ENCODE results near the gene NAA40.

NAA40 gene

GRCh38 chr11:63913866-63914830 is 24.7 kb upstream of the NAA40 start:
- DNase-seq (ENCODE audit: low read depth) = no peak

GRCh38 chr11:63914896-63915691 is 23.7 kb upstream of the NAA40 start:
- peak; percentile 34 for DNase-seq (ENCODE audit: low read depth)

DNA sequence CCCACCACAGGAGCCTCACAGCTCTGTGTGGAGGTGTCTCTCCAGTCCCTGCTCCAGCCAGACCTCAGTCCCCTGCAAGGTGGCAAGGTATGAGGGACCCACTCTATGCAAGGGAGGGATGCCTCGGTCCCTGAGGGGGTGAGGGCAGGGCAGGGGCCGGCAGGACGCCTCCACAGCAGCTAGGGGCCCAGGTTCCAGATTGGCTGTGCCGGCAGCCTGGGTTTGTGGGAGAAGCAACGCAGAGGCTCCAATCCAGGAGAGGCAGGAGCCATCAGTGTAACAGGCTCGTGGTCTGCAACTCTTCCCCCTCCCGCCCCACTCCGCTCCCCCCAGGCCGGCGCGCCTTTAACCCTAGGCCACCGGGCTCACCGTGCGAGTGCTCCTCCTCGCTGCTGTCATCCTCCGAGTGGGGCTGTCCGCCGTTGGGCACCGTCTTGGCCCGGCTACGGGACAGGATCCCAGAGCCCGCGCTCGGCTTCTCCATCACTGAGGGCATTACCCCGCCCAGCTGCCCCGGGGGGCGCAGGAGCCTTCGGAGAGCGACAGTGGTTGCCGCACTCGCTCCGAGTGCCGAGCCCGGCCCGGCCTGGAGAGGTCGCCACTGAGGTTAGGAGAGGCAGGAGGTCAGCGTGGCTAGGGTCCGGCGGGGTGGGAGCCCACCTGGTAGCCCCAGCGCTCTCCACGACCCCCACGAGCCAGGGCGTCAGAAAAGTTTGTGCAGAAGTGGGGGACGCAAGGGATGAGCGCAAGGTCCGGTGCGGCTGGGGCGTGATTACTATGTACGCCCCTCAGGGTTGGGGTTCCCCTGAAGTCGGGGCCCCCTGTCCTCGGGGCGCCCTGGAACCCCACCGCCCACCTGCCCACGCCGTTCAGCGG is 22.6 kb upstream of the NAA40 start:
- DNase-seq (ENCODE audit: low read depth) = peak; percentile 17

DNA sequence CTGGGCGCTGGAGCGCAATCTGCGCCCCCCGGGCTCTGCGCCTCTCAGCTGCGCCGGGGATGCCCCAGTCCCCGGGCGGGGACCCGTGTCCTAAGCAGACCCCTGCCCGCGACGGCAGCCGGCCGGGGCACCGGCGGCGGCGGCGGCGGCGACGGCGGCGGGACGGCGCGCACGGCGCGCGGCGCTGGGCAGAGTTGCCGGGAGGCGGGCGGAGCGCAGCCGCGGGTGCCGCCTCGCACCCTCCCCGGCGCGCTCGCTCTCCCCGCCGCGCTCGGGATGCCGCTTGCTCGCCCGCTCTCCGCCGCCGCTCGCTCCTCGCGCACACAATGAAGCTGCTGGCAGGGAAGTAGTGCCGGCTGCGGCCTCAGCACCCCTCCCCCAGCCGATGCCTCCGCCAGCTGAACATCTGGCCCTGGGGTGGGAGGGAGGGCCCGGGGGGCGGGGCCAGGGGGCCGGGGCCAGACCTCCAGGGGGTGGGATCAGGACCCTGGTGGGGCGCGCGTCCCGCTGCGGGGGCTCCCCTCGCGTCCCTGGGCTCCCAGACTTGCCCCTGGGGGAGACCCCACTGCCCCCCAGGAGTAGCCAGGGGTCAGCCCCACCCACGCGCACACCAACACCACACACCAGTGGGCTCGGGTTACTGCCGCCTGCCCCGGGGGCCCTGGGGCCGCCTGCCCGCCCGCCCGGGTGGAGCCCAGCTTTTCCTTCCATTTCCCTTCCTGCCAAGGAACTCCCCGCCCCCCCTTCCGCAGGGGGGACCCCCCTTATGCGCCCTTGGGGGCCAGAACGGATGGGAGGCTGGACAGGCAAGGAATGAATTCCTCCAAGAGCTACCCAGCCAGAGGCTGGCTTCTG is 21.7 kb upstream of the NAA40 start, which contains the start of gene RCOR2:
RCOR2 (minus strand) TSS at position 328 of the 855 bp plus-strand sequence. CDS start 708 bp downstream, outside the sequence.
- DNase-seq (ENCODE audit: low read depth) = peak; percentile 85

GRCh38 chr11:63917692-63918506 is 20.9 kb upstream of the NAA40 start:
- DNase-seq (ENCODE audit: low read depth) = peak; percentile 17

- DNase-seq (ENCODE audit: low read depth) = peak; percentile 20
These were observed 20.2 kb upstream of the NAA40 start for GRCh38 chr11:63918507-63919191.

GRCh38 chr11:63919267-63920125 is 19.3 kb upstream of the NAA40 start:
- DNase-seq (ENCODE audit: low read depth) = peak; percentile 31

GRCh38 chr11:63920126-63920938 is 18.5 kb upstream of the NAA40 start:
- no peak for DNase-seq (ENCODE audit: low read depth)

DNA sequence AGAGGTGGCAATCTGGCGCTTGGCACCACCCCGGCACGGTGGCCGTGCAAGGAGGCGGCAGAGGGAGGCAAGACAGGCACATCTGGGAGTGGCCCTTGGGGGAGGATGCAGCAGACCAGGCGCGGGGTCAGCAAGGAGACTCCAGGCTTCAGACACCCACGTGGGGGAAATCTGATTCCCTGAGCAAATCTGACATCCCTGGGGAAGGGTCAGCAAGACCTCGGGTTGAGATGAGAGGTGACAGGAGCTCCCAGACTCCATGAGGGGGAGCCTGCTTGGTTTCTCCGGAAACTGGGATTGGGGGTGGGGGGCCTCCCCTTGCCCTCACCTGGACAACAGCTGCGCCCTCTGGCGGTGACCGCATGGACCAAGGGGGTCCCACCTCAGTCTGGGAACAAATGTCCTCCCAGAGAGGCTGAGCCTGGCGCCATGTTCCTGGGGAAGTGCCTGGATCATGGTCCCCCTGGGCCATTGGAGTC is 17.8 kb upstream of the NAA40 start:
- no peak for DNase-seq (ENCODE audit: low read depth)

- DNase-seq (ENCODE audit: low read depth) = no peak
These were observed 16.1 kb upstream of the NAA40 start for GRCh38 chr11:63922673-63923192.

- DNase-seq (ENCODE audit: low read depth) = no peak
These were observed 15.5 kb upstream of the NAA40 start for GRCh38 chr11:63923319-63923718.

GRCh38 chr11:63929616-63930015 is 9.2 kb upstream of the NAA40 start:
- DNase-seq (ENCODE audit: low read depth) = no peak

DNA sequence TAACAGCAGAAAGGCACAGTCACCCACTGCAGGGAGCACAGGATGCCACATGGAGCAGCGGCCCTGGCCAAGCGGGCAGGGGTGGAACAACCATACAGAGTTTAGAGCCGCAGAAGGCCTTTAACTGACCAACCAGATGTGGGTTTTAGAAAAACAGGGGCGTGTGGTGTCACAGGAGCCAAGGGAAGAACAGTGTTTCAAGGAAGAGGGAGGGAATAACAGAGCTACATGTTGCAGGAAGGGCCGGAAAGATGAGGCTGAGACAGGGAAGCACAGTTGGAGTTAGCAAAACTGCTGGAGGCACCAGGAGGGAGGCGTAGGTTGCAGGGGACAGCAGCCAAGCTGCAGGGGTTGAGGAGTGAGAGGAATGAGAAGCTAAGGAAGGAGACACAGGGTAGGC is 7.8 kb upstream of the NAA40 start:
- no peak for DNase-seq (ENCODE audit: low read depth)

GRCh38 chr11:63931876-63932275 is 6.9 kb upstream of the NAA40 start:
- no peak for DNase-seq (ENCODE audit: low read depth)

DNA sequence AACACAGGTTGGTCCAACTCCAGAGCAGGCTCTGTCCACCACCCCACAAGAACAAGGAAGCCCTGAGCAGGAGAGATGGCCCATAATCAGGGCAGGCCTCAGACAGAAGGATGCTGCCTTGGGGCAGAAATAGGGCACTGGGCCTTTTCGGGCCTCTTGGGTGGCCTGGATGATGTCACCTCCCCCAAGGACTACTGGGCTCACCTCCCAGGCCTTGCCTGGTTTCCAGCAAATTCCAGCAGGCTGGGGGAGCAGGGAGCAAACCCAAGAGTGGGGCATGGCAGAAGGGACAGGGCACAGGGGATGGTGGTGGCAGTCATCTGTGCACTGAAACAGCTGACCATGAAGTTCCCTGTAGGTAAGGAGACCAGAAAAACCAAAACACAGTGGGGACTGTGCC is 5.3 kb upstream of the NAA40 start:
- no peak for DNase-seq (ENCODE audit: low read depth)

DNA sequence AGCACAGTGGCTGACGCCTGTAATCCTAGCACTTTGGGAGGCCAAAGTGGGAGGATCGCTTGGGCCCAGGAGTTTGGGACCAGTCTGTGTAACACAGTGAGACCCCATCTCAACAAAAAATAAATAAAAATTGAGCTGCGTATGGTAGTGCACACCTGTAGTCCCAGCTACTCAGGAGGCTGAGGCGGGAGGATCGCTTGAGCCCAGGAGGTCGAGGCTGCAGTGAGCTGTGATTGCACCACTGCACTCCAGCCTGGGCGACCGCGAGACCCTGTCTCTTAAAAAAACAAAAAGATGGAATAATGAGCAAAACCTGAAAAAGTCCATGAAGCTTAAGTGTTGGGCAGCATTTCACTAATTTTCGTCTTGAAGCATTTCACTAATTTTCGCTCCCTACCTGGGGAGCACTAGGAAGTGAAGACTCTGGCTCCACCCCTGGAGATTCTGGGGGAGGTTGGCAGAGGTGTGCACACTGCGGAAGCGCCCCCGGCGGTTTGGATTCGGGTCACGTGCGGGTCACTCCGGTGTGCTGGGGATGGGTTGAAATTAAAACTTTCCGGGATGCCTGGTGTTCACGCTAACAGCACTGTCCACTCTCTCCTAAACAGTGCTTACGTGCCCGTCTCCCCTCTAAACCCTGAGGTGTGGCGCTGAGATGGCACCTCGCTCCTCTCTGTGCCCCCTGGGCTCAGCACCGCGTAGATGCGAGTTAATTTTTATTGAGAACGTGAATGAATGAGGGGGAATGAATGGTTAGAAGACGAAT is 906 bp upstream of the NAA40 start:
- DNase-seq (ENCODE audit: low read depth) = no peak
